ENCODE data around the gene CALN1.

CALN1 gene

DNA sequence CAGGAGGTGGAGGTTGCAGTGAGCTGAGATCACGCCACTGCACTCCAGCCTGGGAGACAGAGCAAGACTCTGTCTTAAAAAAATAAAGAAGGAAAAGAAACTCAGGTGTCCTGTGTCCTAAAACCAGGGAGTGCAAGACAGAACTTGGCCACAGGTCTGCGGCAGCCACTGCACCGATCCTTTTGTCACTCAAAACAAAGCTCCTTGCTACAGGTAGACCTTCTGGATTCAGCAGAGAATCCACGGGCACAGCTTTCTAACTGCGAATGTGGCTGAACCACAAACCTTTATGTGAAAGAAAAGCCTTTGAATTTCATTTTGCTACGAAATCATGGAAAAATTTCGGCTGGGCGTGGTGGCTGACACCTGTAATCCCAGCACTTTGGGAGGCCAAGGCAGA is 634.9 kb downstream of the CALN1 start:
- H3K36me3 ChIP-seq: no peaks in the 10 kb centered on the region
- H3K27me3 ChIP-seq: no peaks in the 10 kb centered on the region
- H4K20me1 ChIP-seq: no peaks in the 10 kb centered on the region
- H3K27ac ChIP-seq: no peak overlapping the region
- no peaks in the 10 kb centered on the region for H3K9me3 ChIP-seq
- H3K4me2 ChIP-seq: no peak overlapping the region
- H3K4me3 ChIP-seq: no peak overlapping the region
- H3K4me1 ChIP-seq: peaks cover 12% of the 10 kb centered on the region
- no peak for TF ChIP-seq Cebpa-rat (IDR thresholded peaks at IDR 0.05)
- no peak overlapping the region for H3K9ac ChIP-seq

- no peaks in the 10 kb centered on the region for H3K36me3 ChIP-seq
- TF ChIP-seq Cebpa-rat (IDR thresholded peaks at IDR 0.05): no peak
- H3K27ac ChIP-seq: no peak overlapping the region
- H4K20me1 ChIP-seq: no peaks in the 10 kb centered on the region
- H3K4me1 ChIP-seq: peaks cover 12% of the 10 kb centered on the region
- H3K4me3 ChIP-seq: no peak overlapping the region
- H3K9ac ChIP-seq: no peak overlapping the region
- H3K27me3 ChIP-seq: no peaks in the 10 kb centered on the region
- no peak overlapping the region for H3K4me2 ChIP-seq
- H3K9me3 ChIP-seq: no peaks in the 10 kb centered on the region
Observed at GRCh38 chr7:71776726-71777125, 635.4 kb downstream of the CALN1 start.

GRCh38 chr7:71775648-71776047 is 636.5 kb downstream of the CALN1 start:
- Histone ChIP-seq H3K4me2 (no peak overlapping the region), H3K9ac (no peak overlapping the region), H3K27ac (no peak overlapping the region), H3K36me3 (no peaks in the 10 kb centered on the region), H4K20me1 (no peaks in the 10 kb centered on the region), H3K4me1 (peaks cover 4% of the 10 kb centered on the region; the same call in 1 of the 2 replicates), H3K4me3 (no peak overlapping the region), H3K27me3 (no peaks in the 10 kb centered on the region), H3K9me3 (no peaks in the 10 kb centered on the region)
- no peak for TF ChIP-seq Cebpa-rat (IDR thresholded peaks at IDR 0.05)

- Histone ChIP-seq H3K4me3 (no peak overlapping the region), H3K4me2 (no peak overlapping the region)
Observed at GRCh38 chr7:71772779-71773178, 639.4 kb downstream of the CALN1 start.

DNA sequence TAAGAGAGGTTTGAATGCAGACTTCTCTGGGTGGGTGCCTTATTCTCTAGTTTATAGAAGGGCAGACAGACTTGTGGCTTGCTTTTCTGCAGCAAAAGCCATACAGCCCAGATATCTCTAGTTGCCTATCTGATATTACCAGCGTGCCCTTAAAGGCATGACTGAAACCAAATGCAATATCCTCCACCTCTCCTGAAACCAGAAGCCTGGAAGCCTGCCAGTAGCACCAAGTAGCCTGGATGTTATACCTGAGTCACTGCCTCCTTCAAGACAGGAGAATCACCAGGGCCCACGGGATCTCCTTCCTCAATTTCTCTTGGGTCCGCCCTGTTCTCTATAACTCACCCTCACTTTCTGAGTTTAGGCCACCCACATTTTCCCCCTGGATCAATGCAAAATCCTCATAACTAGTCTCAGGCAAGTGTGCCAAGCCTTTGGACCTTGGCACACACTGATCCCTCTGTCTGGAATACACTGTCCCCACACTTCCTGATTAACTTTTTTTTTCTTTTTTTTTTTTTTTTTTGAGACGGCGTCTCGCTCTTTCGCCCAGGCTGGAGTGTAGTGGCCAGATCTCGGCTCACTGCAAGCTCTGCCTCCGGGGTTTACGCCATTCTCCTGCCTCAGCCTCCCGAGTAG is 641.8 kb downstream of the CALN1 start:
- Histone ChIP-seq H3K9ac (no peak overlapping the region), H4K20me1 (no peaks in the 10 kb centered on the region), H3K36me3 (no peaks in the 10 kb centered on the region), H3K4me1 (no peaks in the 10 kb centered on the region), H3K4me3 (no peak overlapping the region), H3K27me3 (no peaks in the 10 kb centered on the region), H3K4me2 (no peak overlapping the region), H3K9me3 (no peaks in the 10 kb centered on the region), H3K27ac (no peak overlapping the region)
- no peak for TF ChIP-seq Cebpa-rat (IDR thresholded peaks at IDR 0.05)

More at GRCh38 chr7:71772779-71773178, 639.4 kb downstream of the CALN1 start:
- Histone ChIP-seq H3K27ac (no peak overlapping the region), H3K27me3 (no peaks in the 10 kb centered on the region), H3K9me3 (no peaks in the 10 kb centered on the region), H3K9ac (no peak overlapping the region), H4K20me1 (no peaks in the 10 kb centered on the region), H3K4me1 (no peaks in the 10 kb centered on the region), H3K36me3 (no peaks in the 10 kb centered on the region)
- TF ChIP-seq Cebpa-rat (IDR thresholded peaks at IDR 0.05): no peak

DNA sequence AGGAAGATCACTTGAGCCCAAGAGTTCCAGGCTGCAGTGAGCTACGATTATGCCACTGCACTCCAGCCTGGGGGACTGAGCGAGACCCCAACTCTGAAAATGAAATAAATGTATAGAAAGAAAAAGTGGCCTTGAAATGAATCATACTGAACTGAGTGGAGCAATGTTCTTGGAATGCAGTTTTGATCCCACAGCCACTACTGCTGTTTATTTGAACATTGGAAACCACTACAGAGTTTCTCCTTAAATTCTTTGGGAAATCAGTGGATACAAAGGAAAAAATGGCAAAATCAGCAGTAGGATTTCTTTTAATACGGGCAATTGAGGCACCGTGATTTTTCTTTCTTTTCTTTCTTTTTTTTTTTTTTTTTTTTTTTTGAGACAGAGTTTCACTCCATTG is 642.8 kb downstream of the CALN1 start:
- no peak overlapping the region for H3K4me2 ChIP-seq
- H3K9me3 ChIP-seq: no peaks in the 10 kb centered on the region
- no peaks in the 10 kb centered on the region for H3K36me3 ChIP-seq
- H3K4me3 ChIP-seq: no peak overlapping the region
- H3K27ac ChIP-seq: no peak overlapping the region
- no peak overlapping the region for H3K9ac ChIP-seq
- H3K4me1 ChIP-seq: no peaks in the 10 kb centered on the region
- no peak for TF ChIP-seq Cebpa-rat (IDR thresholded peaks at IDR 0.05)
- no peaks in the 10 kb centered on the region for H3K27me3 ChIP-seq
- no peaks in the 10 kb centered on the region for H4K20me1 ChIP-seq

DNA sequence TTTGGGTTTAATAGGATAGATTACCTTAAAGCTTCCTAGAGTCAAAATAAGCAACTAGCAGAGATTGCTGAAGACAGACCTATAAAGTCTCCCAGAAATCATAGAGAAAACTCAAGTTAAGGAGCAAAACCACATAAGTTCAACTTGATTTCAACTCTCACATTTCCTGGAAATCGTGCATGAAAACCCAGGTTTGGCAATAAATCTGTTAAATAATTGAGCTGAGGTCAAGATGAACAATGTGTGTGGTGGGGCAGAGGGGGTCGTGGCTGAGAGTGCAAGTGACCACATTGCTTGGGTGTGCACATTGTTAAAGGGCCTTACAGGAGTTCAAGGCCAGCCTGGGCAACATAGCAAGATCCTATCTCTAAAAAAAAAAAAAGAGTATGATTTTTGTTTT is 643.7 kb downstream of the CALN1 start:
- Histone ChIP-seq H3K27ac (no peak overlapping the region), H3K9ac (no peak overlapping the region), H3K4me2 (no peak overlapping the region), H3K9me3 (no peaks in the 10 kb centered on the region), H3K4me1 (no peaks in the 10 kb centered on the region), H3K27me3 (no peaks in the 10 kb centered on the region), H4K20me1 (no peaks in the 10 kb centered on the region), H3K4me3 (no peak overlapping the region), H3K36me3 (no peaks in the 10 kb centered on the region)
- no peak for TF ChIP-seq Cebpa-rat (IDR thresholded peaks at IDR 0.05)

GRCh38 chr7:71766016-71766415 is 646.1 kb downstream of the CALN1 start:
- no peak for TF ChIP-seq Cebpa-rat (IDR thresholded peaks at IDR 0.05)
- Histone ChIP-seq H3K27me3 (no peaks in the 10 kb centered on the region), H3K36me3 (no peaks in the 10 kb centered on the region), H4K20me1 (no peaks in the 10 kb centered on the region), H3K27ac (no peak overlapping the region), H3K4me3 (no peak overlapping the region), H3K4me2 (no peak overlapping the region), H3K9me3 (peaks cover 10% of the 10 kb centered on the region), H3K4me1 (no peaks in the 10 kb centered on the region), H3K9ac (no peak overlapping the region)

DNA sequence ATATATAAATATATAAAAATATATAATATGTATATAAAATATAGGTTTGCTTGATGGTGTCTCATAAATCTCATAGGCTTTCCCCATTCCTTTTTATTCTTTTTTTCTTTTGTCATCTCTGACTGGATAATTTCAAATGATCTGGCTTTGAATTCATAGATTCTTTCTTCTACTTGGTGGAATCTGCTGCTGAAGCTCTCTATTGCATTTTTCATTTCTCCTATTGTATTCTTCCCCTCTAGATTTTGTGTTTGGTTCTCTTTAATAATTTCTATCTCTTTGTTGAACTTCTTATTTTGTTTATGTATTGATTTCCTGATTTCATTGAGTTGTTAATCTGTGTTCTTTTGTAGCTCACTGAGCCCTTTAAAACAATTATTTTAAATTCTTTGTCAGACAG is 650.8 kb downstream of the CALN1 start:
- no peaks in the 10 kb centered on the region for H3K4me1 ChIP-seq
- peaks cover 16% of the 10 kb centered on the region for H3K9me3 ChIP-seq
- no peaks in the 10 kb centered on the region for H3K27me3 ChIP-seq
- H3K36me3 ChIP-seq: no peaks in the 10 kb centered on the region
- H3K27ac ChIP-seq: no peak overlapping the region
- no peaks in the 10 kb centered on the region for H4K20me1 ChIP-seq
- H3K9ac ChIP-seq: no peak overlapping the region
- no peak for TF ChIP-seq Cebpa-rat (IDR thresholded peaks at IDR 0.05)
- no peak overlapping the region for H3K4me2 ChIP-seq
- no peak overlapping the region for H3K4me3 ChIP-seq

DNA sequence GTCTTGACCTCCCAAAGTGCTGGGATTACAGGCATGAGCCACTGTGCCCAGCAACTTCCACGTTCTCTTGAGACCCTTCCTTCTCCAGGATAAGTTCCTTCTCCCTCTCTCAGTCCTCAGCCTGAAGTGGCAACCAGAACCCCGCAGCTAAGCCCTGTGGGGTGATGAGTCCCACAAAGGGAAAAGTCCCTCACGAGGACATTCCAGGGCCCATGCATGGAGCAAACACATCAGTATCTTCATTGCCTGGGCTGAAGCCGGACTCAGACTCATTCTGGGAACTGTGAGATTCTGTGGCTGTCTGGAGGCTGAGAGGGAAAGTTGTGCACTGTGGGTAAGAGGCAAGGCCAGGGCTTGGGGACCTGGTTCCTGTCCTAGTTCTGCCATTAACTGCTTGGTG is 657.3 kb downstream of the CALN1 start:
- TF ChIP-seq Cebpa-rat (IDR thresholded peaks at IDR 0.05): no peak
- no peak overlapping the region for H3K9ac ChIP-seq
- H3K4me3 ChIP-seq: no peak overlapping the region
- no peak overlapping the region for H3K27ac ChIP-seq
- no peak overlapping the region for H3K4me2 ChIP-seq
- no peaks in the 10 kb centered on the region for H3K27me3 ChIP-seq
- no peaks in the 10 kb centered on the region for H4K20me1 ChIP-seq
- peaks cover 17% of the 10 kb centered on the region for H3K9me3 ChIP-seq
- no peaks in the 10 kb centered on the region for H3K36me3 ChIP-seq
- H3K4me1 ChIP-seq: no peaks in the 10 kb centered on the region; the same call in 1 of the 2 replicates

All from BLaER1 (cell line).